Endothelial cell of umbilical vein (primary cell): ENCODE measurements around the gene XPNPEP2. TPM values are rescaled to one million over a fixed set of nuclear protein-coding genes. Genes with fewer than 3 reads are reported as not detected.

ENCODE experiments used
- BruUV-seq: library from RNA; stranded (reverse); fragments of 400-500 nt; replicated peaks from 2 replicates; lab custom pipeline; 2021; lab: Mats Ljungman, UMichigan
- CTCF ChIA-PET: fragments of 300-600, 350-600 bp; sonication (Branson Sonifier 250); formaldehyde crosslinking; loops from one replicate; lab custom pipeline; 2021; ENCODE audit warnings: antibody characterized with exemption, inconsistent platforms; lab: Charles Lee
- POLR2A ChIA-PET: fragments of 300-600, 350-600 bp; sonication (Branson Sonifier 250); formaldehyde crosslinking; loops from one replicate; lab custom pipeline; 2021; ENCODE audit warnings: antibody characterized with exemption, inconsistent platforms; lab: Charles Lee
- DNase-seq: peaks from one replicate; pipeline ENCODE4 v3.0.0-alpha.2; 2011; ENCODE audit warnings: low read depth, low spot score
- FAIRE-seq: peaks from 2 replicates; lab custom pipeline; 2011; peaks lifted over from hg19 to GRCh38; lab: Jason Lieb, UNC
- H2AFZ ChIP-seq: 2 replicates; pipeline ENCODE4 v1.6.0; 2012; ENCODE audit warnings: low read depth, low read length, control low read depth, inconsistent platforms
- H3K27ac ChIP-seq: 2 replicates; pipeline ENCODE4 v1.5.1; 2011; ENCODE audit warnings: low read depth, mild to moderate bottlenecking, control low read depth, low read length, moderate library complexity; ENCODE audit not compliant: insufficient read depth
- H3K27me3 ChIP-seq, 2 experiments: 2 replicates each; pipeline versions ENCODE4 v1.6.0 to v1.6.1; 2011; ENCODE audit warnings: low read length in 2 of 2, mixed read lengths in 1 of 2; ENCODE audit not compliant: control insufficient read depth in 2 of 2, insufficient read depth in 2 of 2
- H3K36me3 ChIP-seq, 2 experiments: 2 replicates in 1 of 2; 3 replicates in 1 of 2; pipeline ENCODE4 v1.5.1; 2011; ENCODE audit warnings: low read length in 2 of 2, mild to moderate bottlenecking in 1 of 2, moderate library complexity in 1 of 2; ENCODE audit not compliant: control insufficient read depth in 2 of 2, insufficient read depth in 2 of 2; ENCODE audit errors: extremely low read depth in 1 of 2
- H3K4me1 ChIP-seq: 3 replicates; pipeline ENCODE4 v1.5.1; 2011; ENCODE audit warnings: mild to moderate bottlenecking, low read length; ENCODE audit not compliant: control insufficient read depth, insufficient read depth; ENCODE audit errors: extremely low read depth
- H3K4me2 ChIP-seq: 2 replicates; pipeline ENCODE4 v1.6.1; 2011; ENCODE audit warnings: low read length, control low read depth, mixed read lengths; ENCODE audit not compliant: insufficient read depth
- H3K4me3 ChIP-seq, 3 experiments: fragments of 200-600 bp in 1 of 3; sonication (generic), shearing (Covaris generic) in 1 of 3; replicated peaks in 1 of 3; 2 replicates each; pipeline ENCODE4 v1.5.1; 2011 to 2016; ENCODE audit warnings: control low read depth in 3 of 3, low read length in 3 of 3, mild to moderate bottlenecking in 2 of 3, inconsistent platforms in 1 of 3, low read depth in 1 of 3, moderate library complexity in 1 of 3; ENCODE audit not compliant: insufficient read depth in 1 of 3
- H3K79me2 ChIP-seq: 2 replicates; pipeline ENCODE4 v1.6.0; 2012; ENCODE audit warnings: low read length, inconsistent platforms; ENCODE audit not compliant: control insufficient read depth, insufficient read depth
- H3K9ac ChIP-seq: replicated peaks from 2 replicates; pipeline ENCODE3; 2011; ENCODE audit warnings: low read length, control low read depth; ENCODE audit not compliant: insufficient read depth; ENCODE audit errors: extremely low read depth
- H3K9me1 ChIP-seq: replicated peaks from 3 replicates; pipeline ENCODE4 v1.6.0; 2011; ENCODE audit warnings: mild to moderate bottlenecking, low read length; ENCODE audit not compliant: control insufficient read depth, insufficient read depth; ENCODE audit errors: extremely low read depth
- H3K9me3 ChIP-seq: replicated peaks from 2 replicates; pipeline ENCODE4 v1.5.1; 2012; ENCODE audit warnings: low read length, inconsistent platforms; ENCODE audit not compliant: control insufficient read depth, insufficient read depth
- H4K20me1 ChIP-seq: replicated peaks from 2 replicates; pipeline ENCODE3; 2011; ENCODE audit warnings: mild to moderate bottlenecking, low read length; ENCODE audit not compliant: control insufficient read depth, insufficient read depth; ENCODE audit errors: extremely low read depth
- EZH2 ChIP-seq: IDR thresholded peaks from 2 replicates; pipeline ENCODE4 v1.6.1; 2012; ENCODE audit warnings: borderline replicate concordance, low read depth, mild to moderate bottlenecking, moderate library complexity, low read length, inconsistent platforms; ENCODE audit not compliant: severe bottlenecking
- FOS ChIP-seq: IDR thresholded peaks from 2 replicates; pipeline ENCODE4 v1.6.1; 2011; ENCODE audit warnings: mild to moderate bottlenecking, low read length, moderate library complexity, borderline replicate concordance; ENCODE audit not compliant: insufficient read depth
- GATA2 ChIP-seq: IDR thresholded peaks from 2 replicates; pipeline ENCODE4 v1.7.0; 2011; ENCODE audit warnings: low read depth, mild to moderate bottlenecking, moderate library complexity, mixed read lengths, low read length; ENCODE audit not compliant: insufficient read length, insufficient read depth
- JUN ChIP-seq: IDR thresholded peaks from 2 replicates; pipeline ENCODE4 v1.6.1; 2011; ENCODE audit warnings: borderline replicate concordance, low read depth; ENCODE audit not compliant: insufficient read length, insufficient read depth
- MYC ChIP-seq: IDR thresholded peaks from one replicate; pipeline ENCODE4 v1.6.1; 2011; ENCODE audit warnings: mild to moderate bottlenecking, low read depth, low read length
- POLR2A ChIP-seq: IDR thresholded peaks from 2 replicates; pipeline ENCODE4 v1.6.1; 2012; ENCODE audit warnings: low read depth, mild to moderate bottlenecking, control low read depth, low read length
- POLR2AphosphoS5 ChIP-seq: IDR thresholded peaks from 2 replicates; pipeline ENCODE4 v1.6.1; 2012; ENCODE audit warnings: low read depth, mild to moderate bottlenecking, control low read depth, low read length, moderate library complexity; ENCODE audit not compliant: insufficient read depth
- dilution Hi-C: fragments of 300-500 bp; cut with MboI; formaldehyde crosslinking; loops from one replicate; pipeline ENCODE4 v1.15.0; 2019; ENCODE audit warnings: low sequenced_read_pairs; ENCODE audit not compliant: extremely low pct_ligation_motif_present
- intact Hi-C: fragments of 100-400 bp; cut with micrococcal nuclease; formaldehyde crosslinking; loops from one replicate; pipeline ENCODE4 v1.10.0; 2022
- polyA plus RNA-seq, 4 experiments: library from polyadenylated mRNA; depleted of rRNA in 3 of 4; stranded (reverse) in 3 of 4; unstranded in 1 of 4; fragments of >200 nt; gene quantifications; 2 replicates each; pipeline versions ENCODE4 v1.2.1 to v1.2.3, GENCODE V29; 2011 to 2012; ENCODE audit warnings: missing spikeins in 1 of 4
- total RNA-seq: library from RNA; stranded (reverse); gene quantifications from 2 replicates; pipeline ENCODE4 v1.2.3, GENCODE V29; 2021
- TF ChIP-seq, protein P1 (sequence below): IDR thresholded peaks from 2 replicates; pipeline ENCODE4 v1.6.1; 2011; ENCODE audit not compliant: insufficient read depth, insufficient read length
- TF ChIP-seq, protein P2 (sequence below), 2 donors: IDR thresholded peaks; 1 replicate in 1 of 2; 2 replicates in 1 of 2; pipeline ENCODE4 v1.5.1; 2011; ENCODE audit warnings: low read length in 2 of 2, mild to moderate bottlenecking in 2 of 2, moderate library complexity in 2 of 2, control low read depth in 1 of 2, inconsistent platforms in 1 of 2, low read depth in 1 of 2; ENCODE audit not compliant: insufficient read depth in 1 of 2; ENCODE audit errors: extremely low read depth in 1 of 2

XPNPEP2 gene
- total and polyA plus RNA-seq, 2 donors (not counting 3 experiments of a cell fraction or from before 2014, with no cell fraction given), result 0.04 TPM; not detected in 1

DNA sequence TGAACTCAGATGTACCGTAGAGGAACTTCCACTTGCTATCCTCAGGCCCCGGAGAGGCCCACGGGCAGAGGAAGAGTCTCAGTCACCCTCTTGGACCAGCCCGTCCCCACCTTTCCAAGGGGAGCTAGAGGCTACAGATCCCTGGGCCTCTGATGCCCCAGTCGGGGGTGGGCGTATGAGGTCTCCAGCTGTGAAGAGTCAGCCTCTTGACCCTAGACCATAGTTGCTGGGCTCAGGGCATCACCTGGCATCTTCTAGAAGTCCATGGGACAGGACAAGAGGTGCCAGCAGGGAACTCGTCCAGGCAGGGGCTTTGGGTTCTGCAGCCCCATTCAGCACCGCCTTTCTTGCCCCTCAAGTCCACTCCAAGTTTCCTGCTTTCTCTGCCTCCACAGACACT, 52.6 kb downstream of the XPNPEP2 start:
- no peaks in the 10 kb centered on the region for H4K20me1 ChIP-seq
- H3K27me3 ChIP-seq, result no peaks in the 10 kb centered on the region
- dilution Hi-C loops (no loop called here), intact Hi-C loops (no loop called here)
- no TSS peak for BruUV-seq
- H3K9me3 ChIP-seq, result no peaks in the 10 kb centered on the region
- ChIA-PET POLR2A (no interaction called here), CTCF (no interaction called here)
- FAIRE-seq (no peak), DNase-seq (no peak)
- H3K36me3 ChIP-seq, result no peaks in the 10 kb centered on the region
- H3K27ac ChIP-seq, result no peak overlapping the region
- H3K9ac ChIP-seq, result no peak overlapping the region
- no peaks in the 10 kb centered on the region for H3K4me1 ChIP-seq
- no peak overlapping the region for H2AFZ ChIP-seq
- H3K4me3 ChIP-seq, result no peak overlapping the region
- no peaks in the 10 kb centered on the region for H3K79me2 ChIP-seq
- H3K9me1 ChIP-seq, result no peaks in the 10 kb centered on the region
- no peak for TF ChIP-seq EZH2
- no peak for TF ChIP-seq FOS
- no peak for TF ChIP-seq MYC
- TF ChIP-seq, protein P1, sequence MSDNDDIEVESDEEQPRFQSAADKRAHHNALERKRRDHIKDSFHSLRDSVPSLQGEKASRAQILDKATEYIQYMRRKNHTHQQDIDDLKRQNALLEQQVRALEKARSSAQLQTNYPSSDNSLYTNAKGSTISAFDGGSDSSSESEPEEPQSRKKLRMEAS, result no peak
- TF ChIP-seq POLR2AphosphoS5, result no peak
- TF ChIP-seq JUN, result no peak
- TF ChIP-seq POLR2A, result no peak
- TF ChIP-seq, protein P2, sequence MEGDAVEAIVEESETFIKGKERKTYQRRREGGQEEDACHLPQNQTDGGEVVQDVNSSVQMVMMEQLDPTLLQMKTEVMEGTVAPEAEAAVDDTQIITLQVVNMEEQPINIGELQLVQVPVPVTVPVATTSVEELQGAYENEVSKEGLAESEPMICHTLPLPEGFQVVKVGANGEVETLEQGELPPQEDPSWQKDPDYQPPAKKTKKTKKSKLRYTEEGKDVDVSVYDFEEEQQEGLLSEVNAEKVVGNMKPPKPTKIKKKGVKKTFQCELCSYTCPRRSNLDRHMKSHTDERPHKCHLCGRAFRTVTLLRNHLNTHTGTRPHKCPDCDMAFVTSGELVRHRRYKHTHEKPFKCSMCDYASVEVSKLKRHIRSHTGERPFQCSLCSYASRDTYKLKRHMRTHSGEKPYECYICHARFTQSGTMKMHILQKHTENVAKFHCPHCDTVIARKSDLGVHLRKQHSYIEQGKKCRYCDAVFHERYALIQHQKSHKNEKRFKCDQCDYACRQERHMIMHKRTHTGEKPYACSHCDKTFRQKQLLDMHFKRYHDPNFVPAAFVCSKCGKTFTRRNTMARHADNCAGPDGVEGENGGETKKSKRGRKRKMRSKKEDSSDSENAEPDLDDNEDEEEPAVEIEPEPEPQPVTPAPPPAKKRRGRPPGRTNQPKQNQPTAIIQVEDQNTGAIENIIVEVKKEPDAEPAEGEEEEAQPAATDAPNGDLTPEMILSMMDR (IDR thresholded peaks at IDR 0.05; ENCODE audit: extremely low read depth in 1 of 2, insufficient read depth in 1 of 2, low read depth in 1 of 2, low read length in 2 of 2), result no peak
- TF ChIP-seq GATA2, result no peak
- H3K4me2 ChIP-seq, result no peak overlapping the region
